Measurements from ENCODE around the gene ACP3. TPM values are rescaled to one million over a fixed set of nuclear protein-coding genes. Genes with fewer than 3 reads are reported as not detected.

Gene ACP3
- total RNA-seq, 1 experiment from 2014 or later: 0.82 TPM

GRCh38 chr3:132378048-132378762, 61.0 kb downstream of the ACP3 start:
- H3K9me3 Mint-ChIP-seq (ENCODE audit: unreplicated experiment): no peaks in the 10 kb centered on the region
- H3K4me1 Mint-ChIP-seq (ENCODE audit: low read depth, unreplicated experiment): no peaks in the 10 kb centered on the region
- peaks cover 5% of the 10 kb centered on the region for H3K36me3 Mint-ChIP-seq (ENCODE audit: insufficient read depth, unreplicated experiment)
- H3K27me3 Mint-ChIP-seq (ENCODE audit: insufficient read depth, unreplicated experiment): no peaks in the 10 kb centered on the region
- BruUV-seq (replicated peaks): no TSS peak
- H3K27ac Mint-ChIP-seq (ENCODE audit: unreplicated experiment): no peak overlapping the region
- Histone ChIP-seq H3K9me3 (0 out of 2 replicates have a peak, but pooled peaks cover 6% of the 10 kb centered on the region), H3K4me3 (ENCODE audit: low read depth, low read length) (no peak overlapping the region), H3K4me1 (no peaks in the 10 kb centered on the region), H3K27me3 (replicated peaks; ENCODE audit: control insufficient read depth, insufficient read depth, low read length) (no peaks in the 10 kb centered on the region), H3K36me3 (ENCODE audit: control insufficient read depth, insufficient read depth, low read length) (no peaks in the 10 kb centered on the region)
- POLR2A ChIA-PET: no interaction called here
- intact Hi-C loops (cut with micrococcal nuclease; ENCODE audit: unreplicated experiment): no loop called here
- TF ChIP-seq CTCF (IDR thresholded peaks at IDR 0.05; ENCODE audit: insufficient read depth in 1 of 2, low read depth in 1 of 2, low read length in 1 of 2, severe bottlenecking in 1 of 2, unreplicated experiment in 1 of 2): no peak
- H3K4me3 Mint-ChIP-seq (ENCODE audit: unreplicated experiment): peak overlapping the region; percentile 91
- no peak for DNase-seq
- CTCF ChIA-PET: no interaction called here

GRCh38 chr3:132378846-132379245, 61.6 kb downstream of the ACP3 start:
- H3K4me1 ChIP-seq: no peaks in the 10 kb centered on the region
- no TSS peak for BruUV-seq (replicated peaks)
- DNase-seq: no peak
- intact Hi-C loops (cut with micrococcal nuclease; ENCODE audit: unreplicated experiment): no loop called here
- H3K27me3 ChIP-seq (replicated peaks; ENCODE audit: control insufficient read depth, insufficient read depth, low read length): no peaks in the 10 kb centered on the region
- H3K4me3 ChIP-seq (ENCODE audit: low read depth, low read length): no peak overlapping the region
- ChIA-PET CTCF (no interaction called here), POLR2A (no interaction called here)
- no peaks in the 10 kb centered on the region for H3K4me1 Mint-ChIP-seq (ENCODE audit: low read depth, unreplicated experiment)
- H3K27me3 Mint-ChIP-seq (ENCODE audit: insufficient read depth, unreplicated experiment): no peaks in the 10 kb centered on the region
- no peaks in the 10 kb centered on the region for H3K36me3 ChIP-seq (ENCODE audit: control insufficient read depth, insufficient read depth, low read length)
- H3K27ac Mint-ChIP-seq (ENCODE audit: unreplicated experiment): no peak overlapping the region
- TF ChIP-seq CTCF (IDR thresholded peaks at IDR 0.05; ENCODE audit: insufficient read depth in 1 of 2, low read depth in 1 of 2, low read length in 1 of 2, severe bottlenecking in 1 of 2, unreplicated experiment in 1 of 2): no peak
- 0 out of 2 replicates have a peak, but pooled peaks cover 6% of the 10 kb centered on the region for H3K9me3 ChIP-seq
- no peaks in the 10 kb centered on the region for H3K9me3 Mint-ChIP-seq (ENCODE audit: unreplicated experiment)
- peaks cover 5% of the 10 kb centered on the region for H3K36me3 Mint-ChIP-seq (ENCODE audit: insufficient read depth, unreplicated experiment)
- H3K4me3 Mint-ChIP-seq (ENCODE audit: unreplicated experiment): no peak overlapping the region

GRCh38 chr3:132380920-132381319, 63.7 kb downstream of the ACP3 start:
- Mint-ChIP-seq H3K36me3 (ENCODE audit: insufficient read depth, unreplicated experiment) (peaks cover 5% of the 10 kb centered on the region), H3K4me3 (ENCODE audit: unreplicated experiment) (no peak overlapping the region), H3K27ac (ENCODE audit: unreplicated experiment) (no peak overlapping the region), H3K27me3 (ENCODE audit: insufficient read depth, unreplicated experiment) (no peaks in the 10 kb centered on the region), H3K4me1 (ENCODE audit: low read depth, unreplicated experiment) (no peaks in the 10 kb centered on the region), H3K9me3 (ENCODE audit: unreplicated experiment) (no peaks in the 10 kb centered on the region)
- no TSS peak for BruUV-seq (replicated peaks)
- no peak for TF ChIP-seq CTCF (IDR thresholded peaks at IDR 0.05; ENCODE audit: insufficient read depth in 1 of 2, low read depth in 1 of 2, low read length in 1 of 2, severe bottlenecking in 1 of 2, unreplicated experiment in 1 of 2)
- H3K4me3 ChIP-seq (ENCODE audit: low read depth, low read length): no peak overlapping the region
- H3K4me1 ChIP-seq: no peaks in the 10 kb centered on the region
- intact Hi-C loops (cut with micrococcal nuclease; ENCODE audit: unreplicated experiment): no loop called here
- H3K36me3 ChIP-seq (ENCODE audit: control insufficient read depth, insufficient read depth, low read length): no peaks in the 10 kb centered on the region
- DNase-seq: no peak
- 0 out of 2 replicates have a peak, but pooled peaks cover 6% of the 10 kb centered on the region for H3K9me3 ChIP-seq
- ChIA-PET CTCF (no interaction called here), POLR2A (no interaction called here)
- H3K27me3 ChIP-seq (replicated peaks; ENCODE audit: control insufficient read depth, insufficient read depth, low read length): no peaks in the 10 kb centered on the region
